ELR (cell line): Measurements from ENCODE around the gene CACNA1B.

Experiments
- DNase-seq: peaks from one replicate; pipeline ENCODE4 v3.0.0-alpha.2; 2015; ENCODE audit warnings: low read depth

Gene CACNA1B

DNA sequence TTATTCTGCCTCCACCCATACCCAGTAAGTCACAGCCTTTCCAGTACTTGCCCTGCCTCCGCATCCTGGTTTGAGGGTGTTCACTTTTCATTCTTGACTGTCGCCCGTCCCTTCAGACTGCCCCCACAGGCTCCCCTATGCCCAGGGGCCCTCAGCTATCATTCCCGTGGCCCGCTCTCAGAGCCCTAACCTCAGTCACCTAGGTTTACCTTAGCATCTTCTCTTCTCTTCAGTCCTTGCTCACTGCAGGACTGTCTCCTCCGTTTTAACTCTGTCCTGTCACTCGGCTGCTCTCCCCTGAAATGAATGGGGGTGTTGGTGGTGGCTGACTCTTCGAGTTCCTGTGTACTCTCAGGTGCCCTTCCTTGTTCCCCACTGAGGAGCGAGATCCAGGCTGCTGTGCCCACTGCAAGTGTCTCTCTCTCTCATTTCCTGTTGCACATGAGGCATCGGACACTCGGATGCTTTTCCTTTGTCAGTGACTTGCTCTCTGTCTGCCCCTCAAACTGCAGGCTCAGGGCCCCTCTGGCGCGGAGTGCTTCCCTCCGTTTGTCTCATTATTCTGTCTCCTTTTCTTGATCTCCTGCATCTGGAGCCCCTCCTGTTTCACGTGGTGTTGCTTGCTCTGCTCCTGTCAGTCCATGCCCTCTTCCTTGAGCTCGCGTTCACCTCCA lies 89.8 kb downstream of the CACNA1B start:
- DNase-seq, result no peak

DNA sequence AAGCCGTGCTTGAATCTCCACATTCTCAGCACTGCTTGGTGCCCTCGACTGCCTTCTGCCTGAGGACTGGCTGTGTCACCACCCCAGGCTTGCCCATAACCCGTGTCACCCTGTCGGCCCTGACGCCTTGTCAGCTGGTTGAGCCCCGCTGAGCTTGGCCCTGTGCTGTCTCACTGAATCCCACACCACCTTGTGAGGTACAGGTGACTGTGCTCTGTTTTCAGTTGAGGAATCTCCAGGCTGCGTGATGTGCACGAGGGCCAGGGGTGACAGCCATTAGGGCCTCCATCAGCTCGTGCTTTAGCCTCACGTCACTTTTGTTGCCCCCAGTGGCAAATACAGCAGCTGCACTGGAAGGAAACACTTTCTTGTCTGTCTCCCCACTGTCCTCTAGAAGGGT lies 90.7 kb downstream of the CACNA1B start:
- no peak for DNase-seq

DNA sequence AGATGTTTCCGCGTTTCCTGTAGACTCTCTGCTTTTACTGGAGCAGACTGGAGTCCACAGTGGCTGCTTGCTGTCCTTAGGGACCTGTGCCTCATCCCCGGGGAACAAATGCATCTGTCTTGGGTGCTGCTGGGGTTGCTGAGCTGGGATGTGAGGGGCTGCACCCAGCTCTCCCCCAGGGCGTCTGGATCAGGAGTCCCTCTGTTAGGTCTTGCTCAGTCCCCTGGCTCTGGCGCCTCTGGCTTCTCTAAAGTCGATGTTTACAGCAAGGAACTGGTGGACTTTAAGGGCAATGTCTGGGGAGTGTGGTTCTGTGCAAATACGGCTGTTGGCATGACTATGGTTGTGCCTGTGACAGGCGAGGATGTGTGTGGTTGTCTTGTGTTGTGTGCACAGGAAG lies 91.4 kb downstream of the CACNA1B start:
- no peak for DNase-seq

DNA sequence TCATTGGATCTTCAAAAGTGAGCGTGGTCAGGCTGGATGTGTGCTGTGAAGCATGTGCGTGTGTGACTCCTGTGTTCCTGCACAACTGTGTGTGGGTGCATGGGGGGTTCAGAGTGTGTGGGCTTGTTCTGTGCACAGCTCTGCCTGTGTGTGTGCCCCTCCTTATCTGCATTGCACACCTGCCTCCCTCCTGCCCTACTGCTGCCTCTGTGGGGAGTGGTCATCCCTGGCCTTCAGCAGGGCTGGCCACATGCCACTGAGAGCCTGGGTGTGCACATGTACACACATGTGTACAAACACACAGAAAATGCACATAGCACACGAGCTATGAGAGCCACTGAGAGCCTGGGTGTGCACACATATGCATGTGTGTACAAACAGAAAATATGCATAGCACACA lies 92.1 kb downstream of the CACNA1B start:
- no peak for DNase-seq

DNA sequence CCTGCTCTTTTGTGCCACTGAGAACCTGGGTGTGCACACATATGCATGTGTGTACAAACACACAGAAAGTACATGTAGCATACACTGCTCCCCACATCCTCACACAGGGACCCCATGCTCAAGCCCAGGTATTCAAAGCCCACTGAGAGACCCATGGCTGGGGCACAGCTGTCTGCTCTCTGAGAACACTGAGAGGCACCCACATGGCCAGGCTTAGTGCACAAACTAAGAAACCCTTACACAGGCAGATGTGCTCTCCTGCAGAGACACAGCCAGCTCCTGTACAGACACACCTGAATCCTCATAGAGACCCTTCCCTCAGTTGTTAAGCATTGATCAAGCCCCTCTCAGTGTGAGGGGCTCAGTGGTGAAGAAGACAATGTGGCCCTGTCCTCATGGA lies 92.5 kb downstream of the CACNA1B start:
- DNase-seq, result no peak

DNA sequence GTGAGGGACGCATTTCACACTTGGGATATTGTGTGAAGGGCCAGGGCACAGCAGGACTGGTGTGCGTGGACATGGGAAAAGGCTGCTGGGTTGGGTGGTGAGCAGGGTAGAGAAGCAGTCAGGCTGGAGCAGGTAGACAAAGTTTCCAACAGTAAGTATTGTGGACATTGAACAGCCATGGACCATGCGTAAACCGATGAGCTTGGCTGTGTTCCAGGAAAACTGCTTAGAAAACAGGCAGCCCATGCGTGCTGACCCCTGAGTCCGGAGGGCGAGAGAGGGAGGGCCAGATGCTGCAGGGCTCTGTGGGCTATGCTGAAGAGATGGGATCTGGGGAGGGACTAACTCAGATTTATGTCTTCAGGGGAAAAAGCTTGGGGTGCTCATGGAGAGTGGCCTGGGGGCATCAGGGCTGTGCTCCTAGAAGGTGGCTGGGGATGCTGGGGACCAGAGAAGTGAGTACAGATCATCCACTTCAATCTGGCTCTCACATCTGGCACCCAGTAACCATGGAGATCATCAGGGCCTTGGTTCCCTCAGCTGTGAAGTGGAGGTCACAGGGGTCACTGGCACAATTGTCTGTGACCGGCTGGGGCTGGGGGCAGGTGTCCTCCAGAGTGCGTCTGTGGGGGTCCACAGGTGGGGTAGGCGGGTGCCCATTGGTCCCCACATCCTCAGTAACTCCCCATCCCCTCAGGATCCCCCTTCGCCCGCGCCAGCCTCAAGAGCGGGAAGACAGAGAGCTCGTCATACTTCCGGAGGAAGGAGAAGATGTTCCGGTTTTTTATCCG lies 93.3 kb downstream of the CACNA1B start:
- no peak for DNase-seq

DNA sequence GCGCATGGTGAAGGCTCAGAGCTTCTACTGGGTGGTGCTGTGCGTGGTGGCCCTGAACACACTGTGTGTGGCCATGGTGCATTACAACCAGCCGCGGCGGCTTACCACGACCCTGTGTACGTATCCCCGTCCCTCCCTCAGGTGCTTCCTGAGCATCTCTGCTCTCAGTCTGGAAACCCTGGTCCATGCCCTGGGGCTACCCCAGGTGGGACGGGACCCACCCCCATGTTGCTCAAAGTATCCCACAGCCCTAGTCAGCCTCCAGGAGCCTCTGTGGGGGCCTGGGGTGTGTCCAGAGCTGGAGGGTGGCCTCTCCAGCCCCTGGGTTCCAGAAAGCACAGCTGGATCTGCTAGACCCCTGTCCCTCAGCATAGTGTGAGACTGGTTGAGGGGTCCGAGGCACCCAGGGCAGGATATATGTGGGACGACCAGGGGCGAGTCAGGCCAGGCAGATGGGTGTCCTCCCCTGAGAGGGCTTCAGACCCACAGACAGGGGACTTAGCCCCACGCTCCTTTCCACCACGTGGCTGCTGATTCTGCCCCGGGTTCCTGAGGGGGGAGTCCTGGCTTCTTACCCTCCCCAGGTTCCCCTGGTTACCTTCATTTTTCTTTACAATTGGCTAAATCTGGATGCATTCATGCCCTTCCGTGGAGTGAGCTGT lies 94.0 kb downstream of the CACNA1B start:
- DNase-seq, result no peak

DNA sequence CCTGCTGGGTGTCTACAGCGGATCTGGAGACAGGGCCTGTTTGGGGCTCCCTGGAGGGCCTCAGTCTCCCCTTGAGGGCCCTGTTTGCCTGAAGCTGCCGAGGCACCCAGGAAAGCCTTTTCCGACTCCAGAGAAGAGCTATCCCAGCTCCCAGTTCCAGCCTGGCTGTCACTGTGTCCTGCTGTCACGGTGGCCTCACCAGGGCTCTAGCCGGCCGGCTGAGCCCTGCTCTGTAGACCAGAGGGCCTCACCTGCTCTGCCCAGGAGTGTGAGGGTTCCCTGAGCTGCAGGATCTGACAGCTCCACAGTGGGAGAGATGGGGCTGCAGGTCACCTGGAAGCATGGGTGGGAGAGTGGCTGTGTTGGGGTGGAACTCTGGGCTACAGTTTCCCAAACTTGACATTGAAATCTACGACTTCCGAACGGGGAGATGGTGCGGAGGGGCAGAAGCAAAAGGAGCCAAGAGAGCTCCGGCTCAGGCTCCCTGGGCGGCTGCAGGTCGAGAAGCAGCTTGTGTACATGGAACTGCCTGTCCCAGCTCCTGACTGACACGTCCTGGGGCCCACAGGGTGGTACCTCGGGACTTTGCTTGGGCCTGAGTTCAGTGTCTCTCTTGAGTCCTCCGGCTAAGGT lies 94.9 kb downstream of the CACNA1B start:
- no peak for DNase-seq

DNA sequence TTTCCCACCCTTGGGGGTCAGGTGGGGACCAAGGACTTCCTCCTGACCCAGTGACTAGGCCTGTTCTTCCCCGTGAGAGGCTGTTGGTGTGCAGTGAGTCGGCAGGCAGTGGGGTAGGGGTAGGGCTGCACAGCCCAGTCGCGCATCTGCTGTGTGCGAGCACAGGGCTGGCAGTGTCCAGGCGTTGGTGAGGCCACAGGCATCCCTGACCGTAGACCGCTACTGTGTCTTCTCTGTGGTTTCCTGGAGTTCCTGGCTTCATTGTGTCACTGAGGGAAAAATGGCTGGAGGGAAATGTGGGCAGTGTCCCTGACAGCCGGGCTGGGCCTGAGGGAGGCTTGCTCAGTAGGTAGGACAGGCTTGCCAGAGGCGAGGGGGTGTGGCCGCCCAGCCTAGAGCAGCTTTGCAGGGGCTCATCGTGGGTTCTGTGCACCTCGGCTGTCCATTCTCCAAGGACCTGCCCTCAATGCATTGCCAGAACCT lies 95.4 kb downstream of the CACNA1B start:
- no peak for DNase-seq

DNA sequence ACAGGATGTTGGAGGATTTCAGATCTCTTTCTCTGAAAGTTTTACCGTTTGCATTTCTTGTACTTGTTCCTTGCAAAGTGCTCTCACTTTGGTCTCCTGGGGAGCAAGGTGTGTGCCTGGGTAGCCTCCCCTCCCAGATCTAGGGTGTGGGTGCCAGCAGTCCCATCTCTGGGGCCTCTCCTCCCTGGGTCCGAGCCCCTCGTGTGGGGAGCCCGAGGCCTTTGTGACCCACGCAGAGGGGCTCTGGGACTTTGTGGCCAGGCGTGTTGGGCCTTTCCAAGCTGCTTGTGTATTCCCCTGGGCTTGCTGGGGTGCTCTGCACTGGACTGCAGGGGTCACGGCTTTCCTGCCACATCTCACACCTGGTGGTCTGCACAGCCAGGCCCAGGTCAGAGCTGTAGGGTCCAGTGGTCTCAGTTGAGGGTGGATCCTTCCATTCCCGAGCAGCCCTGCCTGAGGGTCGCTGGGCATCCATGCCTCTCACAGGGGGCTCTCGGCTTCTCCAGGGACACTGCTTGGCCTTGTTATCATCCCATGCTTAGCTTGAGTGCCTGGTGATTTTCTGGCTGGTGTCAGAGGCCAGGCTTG lies 96.3 kb downstream of the CACNA1B start:
- DNase-seq, result no peak

DNA sequence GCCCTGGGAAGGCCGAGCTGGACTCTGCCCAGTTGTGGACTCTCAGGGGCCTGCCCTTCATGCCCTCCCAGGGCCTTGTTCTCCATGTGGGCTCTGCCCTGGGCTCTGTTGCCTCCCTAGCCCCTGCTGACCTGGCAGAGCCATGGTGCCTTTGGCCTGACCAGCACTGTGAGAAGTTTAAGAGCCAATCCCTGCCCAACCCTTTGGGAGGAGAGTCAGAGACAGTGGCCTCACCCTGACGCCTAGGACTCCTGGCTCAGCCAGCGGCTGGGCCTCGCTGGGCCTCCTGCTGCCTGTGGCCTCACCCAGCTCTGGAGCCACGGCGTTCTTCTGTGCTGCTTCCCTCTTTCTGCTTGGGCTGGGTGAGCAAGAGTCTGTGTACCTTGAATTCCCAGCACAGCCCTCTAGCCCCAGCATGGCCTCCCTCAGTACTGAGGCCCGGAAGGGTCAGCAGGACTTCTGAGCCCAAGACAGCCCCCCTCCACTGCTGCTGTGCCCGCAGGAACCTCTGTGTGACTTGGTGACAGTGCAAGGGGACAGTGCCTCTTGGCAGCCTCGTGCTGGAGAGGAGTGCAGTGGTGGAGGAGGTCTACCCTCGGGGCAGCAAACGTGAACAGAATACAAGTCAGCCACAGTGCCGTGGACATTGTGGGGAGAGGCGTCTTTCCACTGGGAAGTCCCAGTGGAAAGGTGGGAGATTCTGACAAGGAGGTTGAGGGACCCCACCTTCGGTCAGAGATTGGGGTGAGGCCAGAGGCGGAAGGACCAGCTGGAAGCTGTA lies 97.4 kb downstream of the CACNA1B start:
- no peak for DNase-seq

DNA sequence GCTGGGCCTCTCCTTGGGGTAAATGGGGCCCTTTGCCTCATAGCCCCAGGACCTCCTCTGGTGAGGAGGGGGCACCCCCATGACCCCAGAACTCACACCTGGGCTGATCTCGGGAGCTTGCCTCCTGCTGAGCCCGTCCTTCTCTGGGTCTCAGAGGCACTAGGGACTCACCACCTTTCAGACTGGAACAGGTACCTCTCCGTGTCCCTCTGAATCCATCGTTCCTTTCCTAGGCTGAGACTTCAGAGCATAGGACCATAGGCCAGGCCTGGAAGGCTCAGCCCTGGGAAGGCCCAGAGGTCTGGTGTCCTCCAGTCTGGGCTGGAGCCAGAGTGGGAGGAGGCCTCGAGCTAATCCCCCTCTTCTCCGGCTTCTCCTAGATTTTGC lies 97.9 kb downstream of the CACNA1B start:
- no peak for DNase-seq

DNA sequence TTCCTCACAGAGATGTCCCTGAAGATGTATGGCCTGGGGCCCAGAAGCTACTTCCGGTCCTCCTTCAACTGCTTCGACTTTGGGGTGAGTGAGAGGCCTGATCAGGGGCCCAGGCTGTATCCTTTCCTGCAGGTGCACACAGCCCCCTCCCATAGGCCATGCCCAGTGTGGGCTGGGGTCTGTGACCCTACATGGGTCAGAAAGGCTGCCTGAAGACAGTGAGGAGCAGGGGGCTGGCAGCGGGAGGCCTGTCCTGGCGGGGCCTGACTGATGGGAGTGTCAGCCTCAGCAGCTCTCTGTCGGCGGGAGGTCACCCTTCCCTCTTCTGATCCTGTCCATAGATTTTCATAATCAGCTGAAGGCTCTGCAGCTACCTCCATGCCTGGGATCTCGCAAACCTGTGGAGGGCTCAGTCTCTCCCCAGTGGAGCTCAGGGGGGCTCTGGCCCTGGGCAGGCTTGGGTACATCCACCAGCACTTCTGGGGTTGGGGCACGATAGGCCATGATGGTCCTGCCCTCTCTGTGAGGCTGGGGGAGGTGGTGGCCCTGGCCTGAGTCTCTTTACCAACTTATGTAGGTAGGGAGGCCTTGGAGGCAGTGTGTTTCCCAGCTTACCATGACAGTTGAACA lies 98.5 kb downstream of the CACNA1B start:
- no peak for DNase-seq

DNA sequence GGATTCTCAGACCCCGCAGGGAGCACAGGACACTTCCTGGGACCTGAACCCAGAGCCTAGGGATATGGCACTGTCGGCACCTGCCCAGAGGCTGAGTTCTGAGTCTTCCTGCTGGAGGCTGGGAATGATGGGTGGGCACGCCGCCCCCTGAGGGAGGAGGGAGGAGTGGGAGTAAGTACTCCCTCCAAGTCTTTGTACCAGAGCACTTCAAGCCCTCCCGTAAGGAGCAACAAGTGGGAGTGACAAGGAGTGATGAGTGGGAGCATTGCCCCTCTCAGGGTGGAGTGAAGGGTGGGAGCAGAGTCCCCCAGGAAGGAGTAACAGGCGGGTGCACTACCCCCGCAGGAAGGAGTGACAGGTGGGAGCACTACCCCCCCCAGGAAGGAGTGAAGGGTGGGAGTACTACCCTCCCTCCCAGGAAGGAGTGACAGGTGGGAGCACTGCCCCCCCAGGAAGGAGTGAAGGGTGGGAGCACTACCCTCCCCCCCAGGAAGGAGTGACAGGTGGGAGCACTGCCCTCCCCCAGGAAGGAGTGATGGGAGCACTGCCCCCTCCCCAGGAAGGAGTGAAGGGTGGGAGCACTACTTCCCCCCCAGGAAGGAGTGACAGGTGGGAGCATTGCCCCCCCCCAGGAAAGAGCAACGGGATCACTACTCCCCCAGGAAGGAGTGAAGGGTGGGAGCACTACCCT lies 100.1 kb downstream of the CACNA1B start:
- DNase-seq, result no peak

DNA sequence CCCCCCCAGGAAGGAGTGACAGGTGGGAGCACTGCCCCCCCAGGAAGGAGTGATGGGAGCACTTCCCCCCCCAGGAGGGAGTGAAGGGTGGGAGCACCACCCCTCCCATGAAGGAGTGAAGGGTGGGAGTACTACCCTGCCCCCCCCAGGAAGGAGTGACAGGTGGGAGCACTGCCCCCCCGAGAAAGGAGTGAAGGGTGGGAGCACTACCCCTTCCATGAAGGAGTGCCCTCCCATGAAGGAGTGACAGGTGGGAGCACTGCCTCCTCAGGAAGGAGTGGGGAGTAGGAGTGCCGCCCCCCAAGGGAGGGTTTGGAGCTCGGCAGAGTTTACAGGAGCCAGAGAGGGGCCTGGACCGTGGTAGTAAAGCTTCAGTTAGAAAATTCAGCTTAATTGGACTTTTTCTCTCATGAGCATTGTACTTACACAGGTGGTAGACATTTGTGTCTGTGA lies 100.7 kb downstream of the CACNA1B start:
- no peak for DNase-seq

DNA sequence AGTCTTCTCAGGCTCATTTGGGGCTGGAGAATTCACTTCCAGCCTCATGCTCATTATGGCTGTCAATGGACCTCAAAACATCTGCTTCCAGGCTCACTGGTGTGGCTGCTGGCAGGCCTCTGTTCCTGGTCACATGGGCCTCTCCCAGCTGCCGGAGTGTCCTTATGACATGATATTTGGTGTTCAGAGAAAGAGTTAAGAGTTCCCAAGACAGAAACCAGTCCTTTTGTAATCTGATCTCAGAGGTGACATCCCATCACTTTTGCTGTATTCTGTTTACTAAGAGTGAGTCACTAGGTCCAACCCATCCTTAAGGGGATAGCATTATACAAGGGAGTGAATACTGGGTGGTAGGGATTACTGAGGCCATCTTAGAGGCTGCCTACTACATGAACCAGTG lies 104.6 kb downstream of the CACNA1B start:
- no peak for DNase-seq

DNA sequence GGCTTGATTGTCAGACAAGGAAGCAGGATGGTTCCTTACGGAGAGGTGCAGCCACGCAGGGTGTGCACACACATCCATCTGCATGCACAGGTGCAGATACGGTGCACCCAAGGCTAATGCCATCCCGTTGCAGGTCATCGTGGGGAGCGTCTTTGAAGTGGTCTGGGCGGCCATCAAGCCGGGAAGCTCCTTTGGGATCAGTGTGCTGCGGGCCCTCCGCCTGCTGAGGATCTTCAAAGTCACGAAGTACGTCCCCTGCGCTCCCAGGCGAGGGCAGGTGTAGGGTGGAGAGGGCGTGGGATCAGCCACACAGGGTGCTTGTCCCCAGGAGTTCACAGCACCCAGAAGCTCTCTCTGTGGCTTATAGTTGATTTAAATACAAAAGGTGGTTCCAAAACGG lies 106.4 kb downstream of the CACNA1B start:
- no peak for DNase-seq

DNA sequence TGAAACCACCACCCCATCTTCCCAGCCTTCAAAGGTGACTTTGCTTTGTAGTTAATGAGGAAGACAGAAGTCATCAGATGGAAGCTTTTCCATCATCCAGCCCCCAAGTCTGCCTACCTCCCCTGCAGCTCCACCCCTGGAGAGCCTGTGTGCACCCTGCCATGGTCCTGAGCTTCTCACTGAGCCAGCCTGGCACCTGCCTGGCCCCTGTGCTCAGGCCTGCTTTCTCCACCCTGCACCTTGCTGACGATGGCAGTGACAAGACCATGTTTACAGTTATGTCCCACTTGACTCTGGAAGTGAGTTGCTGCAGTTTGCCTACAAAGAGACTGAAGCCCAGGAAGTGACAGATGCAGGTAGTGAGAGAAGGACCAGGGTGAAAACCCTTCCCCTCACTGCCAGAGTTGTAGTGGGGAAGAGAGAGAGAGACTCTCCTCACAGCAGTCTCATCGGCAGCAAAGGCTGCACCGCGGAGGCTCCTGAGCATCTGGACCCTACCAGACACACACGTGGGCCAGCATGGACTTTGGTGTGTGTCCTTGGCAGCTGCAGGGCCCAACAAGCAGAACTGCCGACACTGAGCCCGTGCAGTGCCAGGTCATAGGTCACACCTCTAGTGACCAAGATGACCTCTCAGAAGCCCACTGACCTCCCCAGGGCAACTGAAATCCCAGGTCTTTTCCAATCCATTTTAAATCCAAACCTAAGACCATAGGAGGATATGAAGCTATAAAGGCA lies 107.1 kb downstream of the CACNA1B start:
- no peak for DNase-seq

DNA sequence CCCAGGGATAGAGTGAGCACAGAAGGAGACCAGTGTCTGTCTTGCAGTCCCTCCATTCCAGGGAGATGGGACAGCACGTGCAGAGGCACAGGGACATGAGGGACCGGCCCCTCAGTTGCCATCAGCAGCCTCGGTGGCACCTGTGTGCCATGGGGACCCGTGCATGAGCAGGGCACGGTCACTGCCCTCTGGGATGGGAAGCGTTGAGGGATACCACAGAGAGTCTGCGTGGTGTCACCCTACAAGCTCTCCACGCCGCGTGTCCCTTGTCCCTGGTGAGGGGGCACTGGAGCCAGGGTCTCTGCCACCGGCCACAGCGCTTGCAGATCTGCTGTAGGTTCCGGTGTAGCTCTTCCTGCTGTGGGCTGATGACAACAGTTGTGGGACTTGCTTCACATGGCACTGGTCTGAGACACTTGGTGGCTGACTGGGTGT lies 108.1 kb downstream of the CACNA1B start:
- DNase-seq, result no peak
